ENCODE data around the gene VANGL2.
"Not testable (repeated sequence)": the region's sequence is repeated elsewhere in the genome, so short reads cannot be mapped to it uniquely, and the experiment has no call there.

Gene VANGL2

GRCh38 chr1:160370561-160371345, 29.6 kb upstream of the VANGL2 start:
- FAIRE-seq = no peak

GRCh38 chr1:160371346-160371631, 29.1 kb upstream of the VANGL2 start:
- FAIRE-seq = no peak

GRCh38 chr1:160371756-160372155, 28.6 kb upstream of the VANGL2 start:
- FAIRE-seq = no peak

- FAIRE-seq = no peak
Measured at GRCh38 chr1:160373696-160374095, 26.7 kb upstream of the VANGL2 start.

GRCh38 chr1:160374306-160375110, 25.9 kb upstream of the VANGL2 start:
- FAIRE-seq = no peak

- FAIRE-seq = no peak
Measured at GRCh38 chr1:160375788-160376524, 24.4 kb upstream of the VANGL2 start.

GRCh38 chr1:160376525-160377131, 23.7 kb upstream of the VANGL2 start:
- FAIRE-seq = peak; percentile 90

- no peak for FAIRE-seq
Measured at GRCh38 chr1:160377585-160378206, 22.7 kb upstream of the VANGL2 start.

GRCh38 chr1:160384812-160385211, 15.6 kb upstream of the VANGL2 start:
- FAIRE-seq = not testable (repeated sequence)

- FAIRE-seq = not testable (repeated sequence)
Measured at GRCh38 chr1:160388406-160388805, 12.0 kb upstream of the VANGL2 start.

GRCh38 chr1:160394673-160395072, 5.7 kb upstream of the VANGL2 start:
- no peak for FAIRE-seq

GRCh38 chr1:160397651-160398050, 2.7 kb upstream of the VANGL2 start:
- no peak for FAIRE-seq

- FAIRE-seq = no peak
Measured at GRCh38 chr1:160398823-160399222, 1.5 kb upstream of the VANGL2 start.

GRCh38 chr1:160399544-160400222, 681 bp upstream of the VANGL2 start:
- no peak for FAIRE-seq

GRCh38 chr1:160400646-160401486, 502 bp downstream of the VANGL2 start:
- FAIRE-seq = no peak

GRCh38 chr1:160401487-160401805, 1.1 kb downstream of the VANGL2 start:
- no peak for FAIRE-seq

GRCh38 chr1:160402001-160402795, 1.8 kb downstream of the VANGL2 start:
- no peak for FAIRE-seq

GRCh38 chr1:160403244-160403643, 2.9 kb downstream of the VANGL2 start:
- no peak for FAIRE-seq

- FAIRE-seq = no peak
Measured at GRCh38 chr1:160404094-160404493, 3.7 kb downstream of the VANGL2 start.

- FAIRE-seq = no peak
Measured at GRCh38 chr1:160405331-160405877, 5.0 kb downstream of the VANGL2 start.
